Measurements from ENCODE around the gene GOLGA2. TPM values are rescaled to one million over a fixed set of nuclear protein-coding genes. Genes with fewer than 3 reads are reported as not detected.

GOLGA2 gene

DNA sequence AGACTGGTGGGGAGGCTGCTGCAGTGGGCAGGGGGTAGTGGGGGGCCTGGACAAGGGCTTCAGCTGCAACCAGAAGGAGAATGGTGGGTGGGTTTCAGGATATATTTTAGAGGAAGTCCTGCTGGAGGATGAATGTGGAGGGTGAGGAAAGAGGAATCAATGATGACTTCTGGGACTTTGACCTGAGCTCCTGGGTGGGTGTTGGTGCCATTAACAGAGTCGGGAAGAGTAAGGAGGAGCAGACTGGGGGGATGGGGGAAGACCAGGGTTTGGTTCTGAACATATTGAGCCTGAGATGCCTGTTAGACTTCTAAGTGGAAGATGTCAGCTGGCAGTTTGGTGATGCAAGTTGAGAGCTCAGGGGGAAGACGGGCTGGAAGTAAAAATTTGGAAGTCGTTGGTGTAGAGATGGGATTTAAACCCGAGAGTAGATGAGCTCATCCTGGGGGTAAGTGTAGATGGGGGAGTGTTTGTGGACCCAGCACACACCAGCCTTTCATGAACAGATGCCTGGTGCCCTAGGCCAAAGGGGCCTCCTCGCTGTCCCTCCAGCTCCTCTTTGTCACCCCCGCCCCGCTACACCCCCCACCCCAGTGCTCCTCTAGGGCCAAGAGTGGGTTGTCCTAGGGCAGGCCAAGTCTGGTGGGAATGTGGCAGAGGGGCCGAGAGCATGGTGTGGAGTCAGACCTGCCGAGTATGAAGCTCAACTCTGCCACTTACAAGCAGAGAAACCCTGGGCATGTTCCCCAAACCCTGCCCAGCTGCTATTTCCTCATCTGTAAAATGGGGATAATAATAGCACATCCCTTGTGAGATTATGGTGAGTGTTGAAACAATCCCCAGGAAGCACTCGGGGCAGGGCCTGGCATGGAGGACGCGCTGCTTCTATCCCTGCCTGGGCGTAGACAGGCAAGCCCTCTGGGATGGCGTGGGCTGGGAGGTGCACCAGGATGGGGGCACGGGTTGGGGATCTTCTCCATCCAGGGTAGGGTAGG lies 68.6 kb downstream of the GOLGA2 start:
- Histone ChIP-seq H4K91ac (ENCODE audit: low read depth, low read length, poor library complexity) (no peak overlapping the region), H3K23ac (ENCODE audit: low read depth, low read length, poor library complexity) (no peak overlapping the region), H3K4me2 (ENCODE audit: insufficient read depth, low read length, poor library complexity, severe bottlenecking) (no peak overlapping the region), H2AFZ (ENCODE audit: low read length) (no peak overlapping the region), H3K14ac (ENCODE audit: low read length) (no peak overlapping the region), H3K4ac (ENCODE audit: low read length) (no peak overlapping the region), H3K27me3 (ENCODE audit: control insufficient read depth in 3 of 3, insufficient read depth in 3 of 3, low read depth in 1 of 3, low read length in 3 of 3) (no peaks in the 10 kb centered on the region), H2BK120ac (ENCODE audit: low read depth, low read length) (no peak overlapping the region), H3K4me1 (ENCODE audit: control insufficient read depth in 2 of 2, insufficient read depth in 1 of 2, low read depth in 1 of 2, low read length in 2 of 2) (peaks cover 8 to 15% of the 10 kb centered on the region in 2 donors), H2BK5ac (ENCODE audit: low read length) (peak overlapping the region; percentile 17), H3K18ac (ENCODE audit: low read length) (no peak overlapping the region), H3K4me3 (ENCODE audit: low read length in 2 of 2) (no peak overlapping the region), H3K36me3 (replicated peaks in 1 of 2; ENCODE audit: control insufficient read depth in 2 of 2, insufficient read depth in 2 of 2, low read length in 2 of 2) (peaks cover 0 to 10% of the 10 kb centered on the region in 2 donors), H4K8ac (ENCODE audit: low read depth, low read length) (no peak overlapping the region), H3K9me3 (replicated peaks in 1 of 2; ENCODE audit: control insufficient read depth in 2 of 2, insufficient read depth in 1 of 2, low read depth in 1 of 2, low read length in 2 of 2) (no peaks in the 10 kb centered on the region), H2BK12ac (ENCODE audit: low read length) (no peak overlapping the region), H3K9ac (ENCODE audit: low read depth, low read length, poor library complexity) (no peak overlapping the region), H3K27ac (replicated peaks; ENCODE audit: low read length) (no peak overlapping the region), H2BK15ac (ENCODE audit: low read length) (no peak overlapping the region), H2AK5ac (ENCODE audit: low read depth, low read length) (no peak overlapping the region), H3K79me1 (ENCODE audit: low read depth, low read length) (peaks cover 9% of the 10 kb centered on the region)
- no peak for DNase-seq (ENCODE audit: low spot score)
- WGBS, 2 donors (ENCODE audit: extremely low coverage in 2 of 2, insufficient read length in 2 of 2, insufficient replicate concordance in 1 of 2), result no CpG with 5 or more reads among the region's 15 CpGs

DNA sequence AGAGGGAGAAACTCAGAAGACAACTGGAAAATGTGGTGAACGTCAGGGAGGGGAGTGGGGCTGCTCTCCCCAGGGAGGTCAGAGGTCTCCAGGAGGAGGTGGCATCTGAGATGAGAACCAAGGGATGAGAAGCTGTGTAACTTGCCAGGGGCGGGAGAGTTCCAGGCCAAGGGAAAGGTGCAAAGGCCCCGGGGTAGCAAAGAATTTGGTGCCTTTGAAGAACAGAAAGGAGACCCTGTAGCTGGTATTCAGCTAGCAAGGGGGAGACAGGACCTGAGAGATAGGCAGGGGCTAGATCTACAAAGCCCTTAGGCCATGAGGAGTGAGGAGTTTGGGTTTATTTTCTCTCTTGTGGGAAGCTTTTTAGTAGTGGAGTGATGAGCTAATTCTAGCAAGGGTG lies 69.3 kb downstream of the GOLGA2 start:
- peaks cover 8 to 22% of the 10 kb centered on the region in 2 donors for H3K4me1 ChIP-seq (ENCODE audit: control insufficient read depth in 2 of 2, insufficient read depth in 1 of 2, low read depth in 1 of 2, low read length in 2 of 2)
- no peak overlapping the region for H3K4me2 ChIP-seq (ENCODE audit: insufficient read depth, low read length, poor library complexity, severe bottlenecking)
- no peaks in the 10 kb centered on the region for H3K27me3 ChIP-seq (ENCODE audit: control insufficient read depth in 3 of 3, insufficient read depth in 3 of 3, low read depth in 1 of 3, low read length in 3 of 3)
- no peak for DNase-seq (ENCODE audit: low spot score)
- no peak overlapping the region for H2BK15ac ChIP-seq (ENCODE audit: low read length)
- H2AFZ ChIP-seq (ENCODE audit: low read length), result no peak overlapping the region
- H3K4ac ChIP-seq (ENCODE audit: low read length), result no peak overlapping the region
- H3K23ac ChIP-seq (ENCODE audit: low read depth, low read length, poor library complexity), result no peak overlapping the region
- WGBS, 2 donors (ENCODE audit: extremely low coverage in 2 of 2, insufficient read length in 2 of 2, insufficient replicate concordance in 1 of 2), result no CpG with 5 or more reads among the region's 3 CpGs
- no peak overlapping the region for H3K14ac ChIP-seq (ENCODE audit: low read length)
- H2BK12ac ChIP-seq (ENCODE audit: low read length), result no peak overlapping the region
- peaks cover 0 to 10% of the 10 kb centered on the region in 2 donors for H3K36me3 ChIP-seq (replicated peaks in 1 of 2; ENCODE audit: control insufficient read depth in 2 of 2, insufficient read depth in 2 of 2, low read length in 2 of 2)
- no peak overlapping the region for H2AK5ac ChIP-seq (ENCODE audit: low read depth, low read length)
- H2BK5ac ChIP-seq (ENCODE audit: low read length), result no peak overlapping the region
- H4K91ac ChIP-seq (ENCODE audit: low read depth, low read length, poor library complexity), result no peak overlapping the region
- H3K79me1 ChIP-seq (ENCODE audit: low read depth, low read length), result peaks cover 9% of the 10 kb centered on the region
- H2BK120ac ChIP-seq (ENCODE audit: low read depth, low read length), result no peak overlapping the region
- H4K8ac ChIP-seq (ENCODE audit: low read depth, low read length), result no peak overlapping the region
- no peaks in the 10 kb centered on the region for H3K9me3 ChIP-seq (replicated peaks in 1 of 2; ENCODE audit: control insufficient read depth in 2 of 2, insufficient read depth in 1 of 2, low read depth in 1 of 2, low read length in 2 of 2)
- no peak overlapping the region for H3K18ac ChIP-seq (ENCODE audit: low read length)
- no peak overlapping the region for H3K4me3 ChIP-seq (ENCODE audit: low read length in 2 of 2)
- H3K9ac ChIP-seq (ENCODE audit: low read depth, low read length, poor library complexity), result no peak overlapping the region
- no peak overlapping the region for H3K27ac ChIP-seq (replicated peaks; ENCODE audit: low read length)

Small RNAs within 50 kb of the gene (small RNA-seq; reads per million reads assigned to genes)
- 54.4 reads per million, percentile 93 among the genes with 10 or more reads in this experiment for gene MIR199B (ENCODE audit: insufficient read depth)
- gene MIR3154 (ENCODE audit: insufficient read depth), result not detected

Data from neuronal stem cell (in vitro differentiated cells).